NCI-H460 (cell line): ENCODE results near the gene IGFALS. TPM values are rescaled to one million over a fixed set of nuclear protein-coding genes. Genes with fewer than 3 reads are reported as not detected.
"Not testable (repeated sequence)": the region's sequence is repeated elsewhere in the genome, so short reads cannot be mapped to it uniquely, and the experiment has no call there.

Experiments used
- DNase-seq: peaks from one replicate; pipeline ENCODE4 v3.0.0-alpha.2; 2016; ENCODE audit warnings: low read depth; ENCODE audit errors: extremely low read depth
- total RNA-seq: library from RNA; depleted of rRNA; stranded (reverse); fragments of >200 nt; shearing (Covaris generic); gene quantifications from 2 replicates; pipeline ENCODE4 v1.2.3, GENCODE V29; 2014

IGFALS gene
- total RNA-seq, 1 experiment from 2014 or later = not detected

GRCh38 chr16:1818873-1819525 is 25.5 kb upstream of the IGFALS start:
- no peak for DNase-seq

GRCh38 chr16:1818204-1818872 is 24.8 kb upstream of the IGFALS start:
- DNase-seq = no peak

- no peak for DNase-seq
Measured at GRCh38 chr16:1817716-1818115, 24.2 kb upstream of the IGFALS start.

GRCh38 chr16:1817276-1817589 is 23.7 kb upstream of the IGFALS start:
- DNase-seq = no peak

GRCh38 chr16:1816396-1817275 is 23.1 kb upstream of the IGFALS start:
- no peak for DNase-seq

GRCh38 chr16:1815461-1815860 is 22.0 kb upstream of the IGFALS start:
- no peak for DNase-seq

- DNase-seq = peak; percentile 57
Measured at GRCh38 chr16:1812732-1813163, 19.2 kb upstream of the IGFALS start.

- DNase-seq = no peak
Measured at GRCh38 chr16:1810536-1810935, 17.0 kb upstream of the IGFALS start.

GRCh38 chr16:1810106-1810505 is 16.6 kb upstream of the IGFALS start:
- no peak for DNase-seq

GRCh38 chr16:1809281-1809801 is 15.8 kb upstream of the IGFALS start:
- DNase-seq = no peak

GRCh38 chr16:1808691-1809090 is 15.2 kb upstream of the IGFALS start:
- no peak for DNase-seq

GRCh38 chr16:1807626-1808025 is 14.1 kb upstream of the IGFALS start:
- DNase-seq = no peak

- no peak for DNase-seq
Measured at GRCh38 chr16:1800701-1801100, 7.2 kb upstream of the IGFALS start.

GRCh38 chr16:1799263-1799662 is 5.8 kb upstream of the IGFALS start:
- DNase-seq = not testable (repeated sequence)

- DNase-seq = no peak
Measured at GRCh38 chr16:1794908-1795666, 1.6 kb upstream of the IGFALS start.

GRCh38 chr16:1794221-1794871 is 841 bp upstream of the IGFALS start:
- no peak for DNase-seq

GRCh38 chr16:1792836-1793577 is 498 bp downstream of the IGFALS start:
- no peak for DNase-seq

- no peak for DNase-seq
Measured at GRCh38 chr16:1791943-1792812, 1.3 kb downstream of the IGFALS start.
